GM19043 (cell line): ENCODE results near the gene ENPP1.
"Not testable (repeated sequence)": the region's sequence is repeated elsewhere in the genome, so short reads cannot be mapped to it uniquely, and the experiment has no call there.

Experiments
- ATAC-seq: cut with Tn5 transposase; IDR thresholded peaks from one replicate; pipeline ENCODE4 v1.9.1; 2021; ENCODE audit warnings: low read depth; ENCODE audit not compliant: unreplicated experiment

Gene ENPP1

DNA sequence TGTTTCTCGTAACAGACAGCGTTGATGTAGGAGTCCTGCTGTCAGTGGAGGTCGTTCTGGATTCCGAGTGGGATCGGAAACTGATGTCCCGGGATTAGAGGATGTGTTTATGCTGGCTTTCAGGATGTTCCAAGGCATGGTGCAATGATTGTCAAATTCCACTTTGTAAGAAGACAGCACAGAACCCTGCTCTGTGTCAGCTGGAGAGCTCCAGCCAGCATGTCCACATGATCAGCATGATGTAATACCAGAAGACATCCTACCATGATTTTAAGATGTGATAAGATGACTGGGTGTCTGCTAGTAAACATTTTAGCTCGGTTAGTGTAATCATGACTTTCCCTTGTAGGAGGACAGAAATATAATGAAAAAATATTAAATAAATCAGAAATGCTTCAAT is 20.3 kb downstream of the ENPP1 start:
- no peak for ATAC-seq

DNA sequence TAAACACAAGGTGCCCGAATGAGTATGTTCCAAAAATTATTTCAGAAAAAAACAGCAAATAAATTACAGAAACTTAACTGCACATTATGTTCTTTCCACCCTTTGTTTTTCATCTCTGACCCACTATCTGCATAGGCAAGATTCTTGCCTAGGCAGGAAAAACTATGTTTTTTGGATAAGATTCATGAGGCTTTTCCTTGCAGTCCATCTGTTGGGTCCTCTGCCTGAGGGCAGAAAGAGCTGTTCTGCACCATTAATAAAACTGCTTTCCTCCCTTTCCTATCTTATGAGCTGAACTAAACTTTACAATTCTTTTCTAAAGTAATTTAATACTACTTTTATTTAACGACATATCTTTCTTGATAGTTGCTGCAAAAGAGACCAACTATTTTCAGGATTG is 21.1 kb downstream of the ENPP1 start:
- ATAC-seq = no peak

DNA sequence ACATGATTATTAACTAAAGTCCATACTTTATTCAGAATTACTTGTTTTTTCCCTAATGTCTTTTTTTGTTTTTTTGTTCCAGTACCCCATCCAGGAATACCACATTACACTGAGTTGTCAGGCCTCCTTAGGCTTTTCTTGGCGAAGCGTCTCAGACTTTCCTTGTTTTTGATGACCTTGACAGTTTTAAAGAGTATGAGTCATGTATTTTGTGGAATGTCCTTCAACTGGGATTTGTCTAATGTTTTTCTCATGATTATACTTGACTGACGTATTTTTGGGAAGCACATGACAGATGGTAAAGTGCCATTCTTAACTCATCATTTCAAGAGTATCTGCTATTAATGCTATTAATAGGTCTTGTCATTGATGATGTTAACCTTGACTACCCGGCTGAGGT is 23.6 kb downstream of the ENPP1 start:
- no peak for ATAC-seq

DNA sequence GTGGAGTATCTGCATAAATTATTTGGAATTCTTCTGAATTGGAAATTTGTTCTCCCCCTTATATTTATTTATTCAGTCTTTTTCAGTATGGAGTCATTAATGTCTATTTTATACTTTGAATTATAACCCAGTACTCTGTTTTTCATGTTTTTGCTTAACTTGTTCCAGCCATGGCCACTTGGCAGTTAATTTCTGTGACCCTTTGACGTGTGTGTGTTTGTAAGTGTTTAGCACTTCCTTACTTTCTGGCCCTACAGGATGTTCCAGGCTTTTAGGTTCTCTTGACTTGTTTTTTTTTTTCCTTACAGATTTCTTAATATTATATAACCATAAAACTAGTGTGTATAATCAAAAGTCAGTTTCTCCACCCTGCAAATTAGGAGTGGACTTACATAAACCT is 24.1 kb downstream of the ENPP1 start:
- no peak for ATAC-seq

DNA sequence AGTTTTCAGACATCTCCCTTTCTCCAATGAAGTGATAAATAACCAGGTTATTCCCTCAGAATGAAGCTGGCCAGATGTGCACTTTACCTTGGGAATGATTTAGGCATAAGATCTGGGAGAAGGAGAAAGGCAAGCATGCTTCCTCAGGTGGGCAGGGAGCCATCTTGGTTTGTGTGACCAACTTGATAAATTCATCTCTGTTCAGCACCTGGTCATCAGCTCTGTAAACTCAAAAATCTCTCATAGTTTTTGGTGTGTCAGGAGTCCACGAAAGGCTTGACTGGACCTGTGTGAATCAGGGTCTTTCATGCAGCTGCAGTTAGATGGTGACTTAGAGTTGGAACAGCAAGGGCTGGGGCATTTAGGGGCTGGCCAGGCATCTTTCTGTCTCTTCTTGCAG is 24.5 kb downstream of the ENPP1 start:
- no peak for ATAC-seq

DNA sequence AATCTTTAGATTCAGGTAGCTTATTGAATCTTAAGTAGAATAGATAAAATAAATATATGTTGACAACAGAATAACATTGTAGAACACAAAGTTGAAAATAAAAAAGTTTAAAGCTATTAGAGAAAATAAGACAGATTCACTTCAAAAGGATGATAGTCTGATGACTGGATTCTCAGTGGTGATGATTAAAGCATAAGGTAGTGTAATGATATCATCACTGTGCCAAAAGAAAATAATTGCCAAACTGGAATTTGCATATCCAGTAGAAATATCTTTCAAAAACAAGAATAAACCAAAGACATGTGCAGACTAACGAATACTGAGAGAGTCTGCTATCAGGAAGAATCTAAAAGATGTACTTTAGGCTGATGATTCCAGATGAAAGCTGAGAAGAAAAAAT is 30.2 kb downstream of the ENPP1 start:
- ATAC-seq = no peak

DNA sequence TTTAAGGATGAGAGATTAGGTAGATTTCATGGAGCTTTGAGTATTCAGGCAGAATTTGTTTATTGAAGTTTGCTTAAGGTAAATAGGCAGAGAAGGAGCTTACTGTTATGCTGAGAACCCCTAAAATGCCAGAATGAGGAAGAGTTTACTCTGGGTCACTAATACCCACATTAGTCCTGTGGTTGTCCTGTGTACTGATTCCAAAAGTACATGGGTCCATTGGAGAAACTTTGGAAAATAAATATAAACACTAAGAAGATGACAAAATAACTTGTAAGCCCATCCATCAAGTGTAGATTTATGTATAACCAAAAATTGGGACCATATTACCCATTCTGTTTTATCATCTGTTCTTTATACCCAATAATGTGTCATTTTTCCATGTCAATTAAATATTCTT is 31.6 kb downstream of the ENPP1 start:
- no peak for ATAC-seq

DNA sequence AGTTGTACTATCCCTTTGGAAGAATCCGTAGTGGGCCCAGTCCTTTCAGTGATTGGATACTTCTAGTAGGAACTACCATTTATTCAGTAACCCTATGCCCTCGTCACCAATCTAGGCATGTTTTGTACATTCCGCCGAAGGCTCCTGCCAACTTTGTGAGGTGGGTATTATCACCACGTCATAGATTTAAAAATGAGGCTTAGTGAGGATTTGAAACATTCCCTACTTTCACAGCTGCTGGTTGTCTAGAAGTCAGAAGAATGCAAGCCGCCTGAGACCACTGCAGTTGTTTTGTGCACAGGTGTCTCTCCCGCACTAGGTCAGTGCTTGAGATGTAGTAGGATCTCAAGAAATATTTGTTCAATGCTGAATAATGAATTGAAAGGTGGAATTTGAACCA is 32.6 kb downstream of the ENPP1 start:
- ATAC-seq = no peak

DNA sequence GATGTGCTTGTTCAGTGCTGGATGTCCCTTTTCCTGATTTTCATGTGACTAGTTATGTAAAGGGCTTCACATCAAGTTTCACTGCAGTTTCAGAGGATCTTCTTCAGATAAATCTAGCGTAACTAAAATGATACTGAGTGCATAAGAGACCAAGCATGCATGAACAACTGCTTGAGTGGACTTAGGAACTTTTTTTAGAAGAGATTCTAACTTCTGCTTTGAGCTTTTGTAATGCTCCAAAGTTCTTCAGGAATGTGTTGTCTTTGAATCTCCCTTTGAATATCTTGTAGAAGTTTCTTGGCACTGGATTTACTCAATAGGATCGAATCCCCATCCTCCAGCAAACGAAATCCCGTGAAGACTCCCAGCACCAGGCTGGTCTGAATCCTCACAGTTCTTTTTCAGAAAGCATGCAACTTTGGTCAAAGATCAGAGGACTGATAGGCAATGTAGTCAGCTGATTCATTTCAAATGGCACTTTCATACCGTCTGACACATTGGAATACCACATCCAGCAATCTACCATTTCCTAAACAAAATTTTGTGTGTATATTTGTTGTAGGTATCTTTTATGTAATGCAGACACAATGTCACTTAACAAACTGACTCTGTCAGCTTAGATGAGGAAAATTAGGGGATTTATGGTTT is 33.2 kb downstream of the ENPP1 start:
- no peak for ATAC-seq

DNA sequence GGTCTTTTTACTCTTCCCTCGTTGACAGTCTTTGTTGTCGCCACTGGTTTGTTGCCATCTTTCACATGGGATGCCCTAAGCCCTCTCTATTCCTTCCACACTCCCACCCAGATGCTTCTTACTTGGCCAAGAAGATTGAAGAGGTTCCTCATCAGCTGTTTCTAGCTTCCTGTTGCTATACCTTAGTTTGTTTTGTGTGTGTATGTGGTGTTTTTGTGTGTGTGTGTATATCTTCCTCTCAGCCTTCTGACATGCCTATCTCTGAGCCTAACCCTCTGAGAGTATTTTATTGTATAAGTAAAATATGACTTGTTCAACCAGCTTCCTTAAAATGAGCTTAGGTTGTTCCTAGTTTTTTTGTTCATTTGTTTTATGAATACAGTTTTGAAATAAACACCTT is 35.9 kb downstream of the ENPP1 start:
- no peak for ATAC-seq

DNA sequence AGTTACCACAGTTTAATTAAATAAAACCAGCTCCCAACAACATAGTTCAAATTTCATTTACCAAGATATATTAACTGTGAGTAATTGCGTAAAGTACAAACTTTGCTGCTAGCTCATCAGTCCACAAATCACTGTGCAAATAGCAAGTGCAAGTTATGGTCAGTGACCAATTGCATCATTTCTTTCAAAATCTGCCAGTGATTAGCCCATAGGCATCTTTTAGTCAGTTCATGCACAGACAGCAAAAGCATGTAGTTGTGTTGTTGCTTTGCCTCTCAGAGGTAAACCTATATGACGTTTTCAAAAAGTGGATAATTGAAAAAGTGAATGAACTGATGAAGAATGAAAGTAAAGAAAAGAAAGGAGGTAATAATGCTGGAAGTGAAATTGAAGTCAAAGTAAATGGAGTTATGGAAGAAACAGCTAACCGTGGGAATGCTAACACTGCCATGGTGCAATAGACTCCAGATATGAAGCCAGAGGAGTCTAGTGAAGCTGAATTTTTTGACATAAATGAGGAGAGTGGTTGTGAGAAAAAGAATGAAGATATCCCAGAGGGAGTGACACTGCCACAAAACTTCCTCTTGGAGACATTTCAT is 36.5 kb downstream of the ENPP1 start:
- no peak for ATAC-seq

DNA sequence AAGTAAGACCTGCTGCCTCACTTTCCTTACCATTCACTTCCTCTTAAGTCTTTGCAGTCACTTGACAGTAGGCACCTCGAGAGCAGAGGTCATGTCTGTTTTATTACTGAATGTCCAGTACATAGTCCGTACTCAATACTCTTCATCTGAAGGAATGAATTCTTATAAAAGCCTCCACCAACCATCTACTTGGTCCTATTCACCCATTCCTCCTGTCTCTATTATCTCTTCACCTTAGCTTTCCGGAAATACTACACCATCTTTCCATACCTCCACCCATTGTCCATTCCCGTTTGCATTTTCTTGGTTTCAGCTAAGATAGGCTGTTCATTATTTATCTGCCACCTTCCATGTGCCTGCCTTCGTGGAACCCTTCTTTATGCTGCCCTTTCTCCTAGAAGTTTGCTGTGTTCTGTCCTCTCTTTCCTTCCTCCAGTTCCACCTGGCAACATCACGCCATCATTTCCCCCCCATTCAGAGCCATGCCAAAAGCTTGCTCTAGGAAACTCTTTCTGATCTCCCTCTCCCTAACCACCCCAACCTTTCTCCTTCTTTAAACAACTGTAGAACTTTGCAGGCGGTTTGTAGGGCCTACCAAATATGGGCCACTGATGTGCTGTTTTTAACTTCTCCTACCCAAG is 38.3 kb downstream of the ENPP1 start:
- ATAC-seq = no peak

DNA sequence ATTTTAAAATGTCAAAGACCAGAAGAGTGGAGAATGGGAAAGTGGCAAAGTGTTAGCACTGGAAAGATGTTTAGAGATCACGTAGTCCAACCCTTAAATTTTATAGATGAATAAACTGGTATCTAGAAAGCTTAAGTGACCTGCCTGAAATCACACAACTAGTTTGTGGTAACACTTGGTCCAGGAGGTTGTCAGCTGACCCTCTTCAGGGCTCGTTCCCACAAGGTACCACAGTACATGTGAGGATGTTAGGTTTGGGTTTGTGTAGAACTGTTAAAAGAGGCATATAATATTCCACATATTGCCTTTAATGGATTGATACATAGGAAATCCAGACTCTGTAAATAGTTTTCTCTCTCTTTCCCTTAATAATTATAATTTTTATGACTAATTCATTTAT is 39.1 kb downstream of the ENPP1 start:
- no peak for ATAC-seq

DNA sequence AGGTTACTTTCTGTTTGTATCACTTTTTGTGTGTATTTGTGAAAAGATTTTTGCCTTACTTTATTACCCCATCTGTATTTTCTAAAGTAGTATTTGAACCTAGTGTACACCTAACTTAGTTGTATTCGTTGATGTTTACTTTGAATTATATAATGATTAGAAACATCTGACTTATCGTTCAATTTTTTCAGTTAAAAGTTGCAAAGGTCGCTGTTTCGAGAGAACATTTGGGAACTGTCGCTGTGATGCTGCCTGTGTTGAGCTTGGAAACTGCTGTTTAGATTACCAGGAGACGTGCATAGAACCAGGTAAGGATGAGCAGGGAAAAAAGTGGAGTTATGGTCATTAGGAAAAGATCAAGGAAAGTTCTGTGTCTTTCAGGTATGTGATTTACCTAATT is 42.0 kb downstream of the ENPP1 start:
- no peak for ATAC-seq

DNA sequence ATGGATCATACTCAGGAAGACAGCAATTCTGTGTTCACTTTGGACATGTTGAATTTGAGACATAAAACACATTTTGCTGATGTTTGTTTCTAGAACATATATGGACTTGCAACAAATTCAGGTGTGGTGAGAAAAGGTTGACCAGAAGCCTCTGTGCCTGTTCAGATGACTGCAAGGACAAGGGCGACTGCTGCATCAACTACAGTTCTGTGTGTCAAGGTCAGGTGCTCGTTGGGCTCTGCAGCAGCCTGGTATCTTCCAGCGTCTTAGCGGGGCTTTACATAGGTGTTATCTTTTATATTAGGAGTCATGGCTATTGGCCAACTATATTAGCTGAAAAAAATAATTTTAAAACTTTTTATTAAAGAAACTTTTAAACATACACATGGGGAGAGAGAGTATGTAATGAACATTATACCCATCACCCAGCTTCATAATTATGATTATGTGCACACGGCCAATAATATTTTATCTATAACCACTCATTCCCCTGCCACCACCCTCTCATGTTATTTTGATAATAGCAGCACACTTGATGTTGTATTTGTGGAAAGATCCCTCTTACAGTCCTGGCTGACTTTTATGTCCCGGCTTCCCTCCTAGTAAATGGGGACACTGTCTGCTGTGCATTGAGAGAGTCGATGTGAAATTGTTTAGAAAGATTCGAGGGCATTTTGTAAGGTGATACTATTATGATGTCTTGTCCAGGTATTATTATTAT is 43.4 kb downstream of the ENPP1 start:
- ATAC-seq = no peak

DNA sequence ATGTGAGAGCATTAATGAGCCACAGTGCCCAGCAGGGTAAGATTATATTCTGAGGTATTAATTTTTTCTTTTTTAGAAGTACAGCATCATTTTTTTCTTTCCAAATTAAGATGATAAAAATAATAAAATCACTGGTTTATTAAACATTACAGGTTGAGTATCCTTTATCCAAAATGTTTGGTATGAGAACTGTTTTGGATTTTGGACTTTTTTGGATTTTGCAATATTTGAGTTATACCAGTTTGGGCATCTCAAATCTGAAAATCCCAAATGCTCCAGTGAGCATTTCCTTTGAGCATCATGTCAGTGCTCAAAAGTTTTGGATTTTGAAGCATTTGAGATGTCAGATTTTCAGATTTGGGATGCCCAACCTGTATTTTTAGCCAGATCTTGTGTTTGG is 44.4 kb downstream of the ENPP1 start:
- ATAC-seq = no peak

DNA sequence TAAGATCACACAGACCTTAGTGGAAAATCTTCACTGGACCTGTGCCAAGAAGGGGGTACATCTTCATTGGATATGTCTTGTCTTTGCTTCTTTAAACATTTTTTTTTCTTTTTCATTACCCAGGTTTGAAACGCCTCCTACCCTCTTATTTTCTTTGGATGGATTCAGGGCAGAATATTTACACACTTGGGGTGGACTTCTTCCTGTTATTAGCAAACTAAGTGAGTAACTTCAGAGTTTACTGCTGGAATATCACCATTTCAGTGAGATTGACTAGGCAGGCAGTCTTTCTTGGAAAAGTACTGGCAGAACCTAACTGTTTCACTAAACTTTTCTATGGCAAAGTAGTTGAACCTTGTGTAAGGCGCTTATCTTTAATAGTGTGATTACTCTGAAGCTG is 47.0 kb downstream of the ENPP1 start:
- ATAC-seq = no peak

DNA sequence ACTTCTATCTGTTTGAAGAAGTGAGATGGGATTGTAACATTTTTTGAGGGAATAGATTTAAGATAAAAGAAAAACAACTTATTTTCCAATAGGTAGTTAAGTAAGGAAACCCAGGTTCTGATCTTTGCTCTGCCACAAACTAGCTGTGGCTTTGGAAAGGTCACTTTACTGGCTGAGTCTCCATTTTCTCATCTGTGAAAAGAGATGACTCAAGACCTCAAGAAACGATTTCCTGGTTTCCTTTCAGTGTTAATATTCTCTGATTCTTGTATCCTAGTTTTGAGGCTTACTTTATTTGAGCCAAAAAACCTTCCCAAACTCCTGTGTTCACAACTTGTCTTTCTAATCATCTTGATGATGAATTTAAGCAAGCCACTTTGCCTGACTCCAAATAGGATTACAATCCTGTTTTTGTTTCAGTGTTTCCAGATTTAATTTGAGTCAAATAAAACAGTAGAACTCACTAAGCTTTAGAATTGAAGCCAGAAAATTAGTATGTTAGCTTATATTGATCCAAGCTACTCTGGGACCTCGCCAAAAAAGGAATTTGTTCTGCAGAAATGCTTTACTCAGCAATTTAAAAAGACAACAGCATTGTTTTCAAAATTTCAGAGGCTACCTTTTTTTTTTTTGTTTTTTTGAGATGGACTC is 51.1 kb downstream of the ENPP1 start:
- ATAC-seq = no peak

DNA sequence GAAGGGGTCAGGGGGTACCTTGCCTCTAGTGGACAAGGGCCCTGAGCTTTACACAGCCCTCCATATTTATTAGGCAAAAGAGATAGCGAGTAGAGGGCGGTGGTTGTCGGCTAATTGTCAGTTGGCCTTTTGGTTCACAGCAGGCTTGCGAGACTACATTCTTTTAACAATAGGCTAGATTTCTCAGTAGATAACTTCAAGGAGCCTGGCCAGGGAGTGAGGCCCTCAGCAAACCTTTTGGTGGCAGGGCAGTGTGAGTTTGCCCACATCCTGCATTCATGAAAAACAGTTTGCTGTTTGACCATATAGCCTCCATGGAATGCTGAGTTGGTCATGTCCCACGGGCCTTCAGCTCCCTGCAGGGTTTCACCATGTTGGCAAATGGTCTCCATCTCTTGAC is 51.8 kb downstream of the ENPP1 start:
- not testable (repeated sequence) for ATAC-seq

DNA sequence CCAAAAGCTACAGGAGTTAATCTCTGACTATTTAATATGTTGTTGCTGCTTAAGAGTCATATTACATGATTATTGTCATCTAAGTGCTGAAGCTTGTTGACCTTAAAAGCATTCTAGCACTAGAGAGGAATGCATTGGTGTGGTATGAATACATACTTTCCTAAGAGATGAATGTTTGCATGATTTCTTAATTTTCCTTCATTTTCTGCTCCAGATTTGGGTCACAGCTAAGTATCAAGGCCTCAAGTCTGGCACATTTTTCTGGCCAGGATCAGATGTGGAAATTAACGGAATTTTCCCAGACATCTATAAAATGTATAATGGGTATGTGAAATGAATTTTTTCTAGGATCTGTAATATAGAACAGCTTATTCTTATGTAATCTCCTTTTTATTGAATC is 53.6 kb downstream of the ENPP1 start:
- no peak for ATAC-seq

DNA sequence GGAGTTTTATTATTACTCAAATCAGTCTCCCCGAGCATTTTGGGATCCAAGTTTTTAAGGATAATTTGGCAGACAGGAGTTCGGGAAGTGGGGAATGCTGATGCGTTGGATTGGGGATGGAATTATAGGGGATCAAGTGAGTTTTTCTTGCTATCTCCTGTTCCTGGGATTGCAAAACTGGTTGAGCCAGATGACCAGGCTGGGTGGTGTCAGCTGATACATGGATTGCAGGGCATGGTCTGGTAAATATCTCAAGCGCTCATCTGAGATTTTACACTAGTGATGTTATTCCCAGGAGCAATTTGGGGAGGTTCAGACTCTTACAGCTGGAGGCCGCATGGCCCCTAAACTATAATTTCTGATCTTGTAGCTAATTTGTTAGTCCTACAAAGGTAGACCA is 54.7 kb downstream of the ENPP1 start:
- no peak for ATAC-seq
